ENCODE measurements around the gene TREM2.

TREM2 gene

DNA sequence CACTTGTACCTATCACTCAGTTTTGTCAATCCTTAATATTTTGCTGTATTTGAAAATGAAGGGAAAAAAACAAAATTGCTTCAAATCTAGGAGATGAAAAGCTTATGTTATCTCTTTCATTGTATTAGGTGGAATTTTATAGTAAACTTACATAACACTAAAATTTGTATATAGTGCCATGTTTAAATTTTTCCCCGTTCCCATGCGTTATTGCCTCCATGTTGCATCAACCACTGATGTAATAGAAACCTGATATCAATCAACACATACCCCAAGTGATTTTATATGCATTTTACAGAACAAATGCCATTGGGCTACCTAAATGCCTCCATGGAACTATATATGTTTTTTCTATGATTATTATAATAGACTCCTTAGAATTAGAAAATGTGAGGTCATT, 14.8 kb upstream of the TREM2 start:
- TF ChIP-seq ZC3H10 (CRISPR knock-in tag; IDR thresholded peaks at IDR 0.05) (no peak), ZNF8 (CRISPR knock-in tag; IDR thresholded peaks at IDR 0.05) (no peak), ISL1 (CRISPR knock-in tag; IDR thresholded peaks at IDR 0.05) (no peak), BACH2 (CRISPR knock-in tag; IDR thresholded peaks at IDR 0.05; ENCODE audit: borderline replicate concordance) (no peak), ESRRG (CRISPR knock-in tag; IDR thresholded peaks at IDR 0.05) (no peak), ZNF70 (CRISPR knock-in tag; IDR thresholded peaks at IDR 0.05) (no peak), ARNTL (CRISPR knock-in tag; IDR thresholded peaks at IDR 0.05; ENCODE audit: borderline replicate concordance, low read depth) (no peak), ZNF565 (CRISPR knock-in tag; conservative IDR thresholded peaks at IDR 0.05; ENCODE audit: low read depth) (no peak), SNAI2 (CRISPR knock-in tag; IDR thresholded peaks at IDR 0.05) (no peak), TOX (CRISPR knock-in tag; IDR thresholded peaks at IDR 0.05; ENCODE audit: borderline replicate concordance) (no peak)
- TF ChIP-seq, protein P1, sequence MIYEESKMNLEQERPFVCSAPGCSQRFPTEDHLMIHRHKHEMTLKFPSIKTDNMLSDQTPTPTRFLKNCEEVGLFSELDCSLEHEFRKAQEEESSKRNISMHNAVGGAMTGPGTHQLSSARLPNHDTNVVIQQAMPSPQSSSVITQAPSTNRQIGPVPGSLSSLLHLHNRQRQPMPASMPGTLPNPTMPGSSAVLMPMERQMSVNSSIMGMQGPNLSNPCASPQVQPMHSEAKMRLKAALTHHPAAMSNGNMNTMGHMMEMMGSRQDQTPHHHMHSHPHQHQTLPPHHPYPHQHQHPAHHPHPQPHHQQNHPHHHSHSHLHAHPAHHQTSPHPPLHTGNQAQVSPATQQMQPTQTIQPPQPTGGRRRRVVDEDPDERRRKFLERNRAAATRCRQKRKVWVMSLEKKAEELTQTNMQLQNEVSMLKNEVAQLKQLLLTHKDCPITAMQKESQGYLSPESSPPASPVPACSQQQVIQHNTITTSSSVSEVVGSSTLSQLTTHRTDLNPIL (CRISPR knock-in tag; IDR thresholded peaks at IDR 0.05; ENCODE audit: low read depth): no peak
- TF ChIP-seq, protein P2, sequence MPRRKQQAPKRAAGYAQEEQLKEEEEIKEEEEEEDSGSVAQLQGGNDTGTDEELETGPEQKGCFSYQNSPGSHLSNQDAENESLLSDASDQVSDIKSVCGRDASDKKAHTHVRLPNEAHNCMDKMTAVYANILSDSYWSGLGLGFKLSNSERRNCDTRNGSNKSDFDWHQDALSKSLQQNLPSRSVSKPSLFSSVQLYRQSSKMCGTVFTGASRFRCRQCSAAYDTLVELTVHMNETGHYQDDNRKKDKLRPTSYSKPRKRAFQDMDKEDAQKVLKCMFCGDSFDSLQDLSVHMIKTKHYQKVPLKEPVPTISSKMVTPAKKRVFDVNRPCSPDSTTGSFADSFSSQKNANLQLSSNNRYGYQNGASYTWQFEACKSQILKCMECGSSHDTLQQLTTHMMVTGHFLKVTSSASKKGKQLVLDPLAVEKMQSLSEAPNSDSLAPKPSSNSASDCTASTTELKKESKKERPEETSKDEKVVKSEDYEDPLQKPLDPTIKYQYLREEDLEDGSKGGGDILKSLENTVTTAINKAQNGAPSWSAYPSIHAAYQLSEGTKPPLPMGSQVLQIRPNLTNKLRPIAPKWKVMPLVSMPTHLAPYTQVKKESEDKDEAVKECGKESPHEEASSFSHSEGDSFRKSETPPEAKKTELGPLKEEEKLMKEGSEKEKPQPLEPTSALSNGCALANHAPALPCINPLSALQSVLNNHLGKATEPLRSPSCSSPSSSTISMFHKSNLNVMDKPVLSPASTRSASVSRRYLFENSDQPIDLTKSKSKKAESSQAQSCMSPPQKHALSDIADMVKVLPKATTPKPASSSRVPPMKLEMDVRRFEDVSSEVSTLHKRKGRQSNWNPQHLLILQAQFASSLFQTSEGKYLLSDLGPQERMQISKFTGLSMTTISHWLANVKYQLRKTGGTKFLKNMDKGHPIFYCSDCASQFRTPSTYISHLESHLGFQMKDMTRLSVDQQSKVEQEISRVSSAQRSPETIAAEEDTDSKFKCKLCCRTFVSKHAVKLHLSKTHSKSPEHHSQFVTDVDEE (CRISPR knock-in tag; IDR thresholded peaks at IDR 0.05): no peak
- ATAC-seq: no peak

DNA sequence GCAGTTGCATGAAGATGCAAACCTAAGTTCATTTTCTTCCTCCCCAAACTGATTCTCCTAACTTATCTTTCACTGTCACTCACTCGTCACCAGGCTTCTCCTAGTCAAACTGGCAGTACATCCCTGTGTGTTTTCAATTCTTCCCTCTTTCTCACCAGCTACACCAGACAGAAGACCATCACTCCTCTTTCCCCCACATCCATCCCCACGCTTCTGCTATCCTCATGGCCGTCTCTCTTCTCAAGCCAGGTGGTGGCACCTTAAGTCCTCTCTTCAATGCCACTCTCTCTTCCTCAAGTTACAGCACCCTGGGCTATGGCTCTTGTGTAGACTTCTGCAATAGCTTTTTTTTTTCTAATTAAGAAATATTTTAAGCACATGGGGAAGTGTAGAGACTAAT, 14.4 kb upstream of the TREM2 start:
- ATAC-seq: no peak
- TF ChIP-seq ESRRG (CRISPR knock-in tag; IDR thresholded peaks at IDR 0.05) (no peak), ZNF70 (CRISPR knock-in tag; IDR thresholded peaks at IDR 0.05) (no peak), ZFP30 (CRISPR knock-in tag; IDR thresholded peaks at IDR 0.05) (no peak), ZNF8 (CRISPR knock-in tag; IDR thresholded peaks at IDR 0.05) (no peak), BACH2 (CRISPR knock-in tag; IDR thresholded peaks at IDR 0.05; ENCODE audit: borderline replicate concordance) (no peak), ZFP3 (CRISPR knock-in tag; IDR thresholded peaks at IDR 0.05) (no peak)

DNA sequence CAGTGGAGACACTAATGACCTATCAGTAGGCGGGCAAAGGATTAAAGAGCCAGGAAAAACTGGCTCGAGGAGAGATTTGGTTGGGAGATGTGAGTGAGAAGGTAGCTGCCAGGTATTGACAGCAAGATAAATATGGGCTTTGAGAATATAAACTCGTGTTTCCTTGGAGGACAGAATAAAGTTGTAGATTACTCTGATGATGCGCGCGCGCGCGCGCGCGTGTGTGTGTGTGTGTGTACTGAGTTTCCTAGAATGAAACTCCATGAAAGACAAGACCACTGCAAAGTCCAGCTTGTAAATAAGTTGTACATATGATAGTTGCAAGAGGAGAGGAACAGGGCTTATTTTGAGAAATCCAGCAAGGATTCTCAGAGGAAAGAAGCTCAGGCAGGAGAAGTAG, 13.3 kb upstream of the TREM2 start:
- ATAC-seq: no peak
- TF ChIP-seq SNAI2 (CRISPR knock-in tag; IDR thresholded peaks at IDR 0.05): no peak
- TF ChIP-seq, protein P2 (CRISPR knock-in tag; IDR thresholded peaks at IDR 0.05): no peak

DNA sequence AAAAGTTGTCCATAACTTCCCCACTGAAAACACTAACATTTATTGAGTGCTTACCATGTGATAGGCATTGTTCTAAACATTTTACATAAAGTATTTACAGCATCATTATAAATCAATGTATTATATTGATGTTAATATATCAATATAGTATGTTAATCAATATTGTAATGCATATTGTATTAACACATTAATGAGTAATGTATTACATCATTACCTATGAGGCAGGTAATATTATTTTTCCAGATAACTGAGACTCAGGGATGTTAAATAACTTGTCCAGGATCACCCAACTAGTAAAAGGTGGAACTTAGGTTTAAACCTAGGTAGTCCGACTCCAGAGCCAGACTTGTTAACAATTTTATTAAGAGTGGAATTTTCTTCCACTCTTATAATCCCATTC, 12.2 kb upstream of the TREM2 start:
- no peak for ATAC-seq
- TF ChIP-seq, protein P3, sequence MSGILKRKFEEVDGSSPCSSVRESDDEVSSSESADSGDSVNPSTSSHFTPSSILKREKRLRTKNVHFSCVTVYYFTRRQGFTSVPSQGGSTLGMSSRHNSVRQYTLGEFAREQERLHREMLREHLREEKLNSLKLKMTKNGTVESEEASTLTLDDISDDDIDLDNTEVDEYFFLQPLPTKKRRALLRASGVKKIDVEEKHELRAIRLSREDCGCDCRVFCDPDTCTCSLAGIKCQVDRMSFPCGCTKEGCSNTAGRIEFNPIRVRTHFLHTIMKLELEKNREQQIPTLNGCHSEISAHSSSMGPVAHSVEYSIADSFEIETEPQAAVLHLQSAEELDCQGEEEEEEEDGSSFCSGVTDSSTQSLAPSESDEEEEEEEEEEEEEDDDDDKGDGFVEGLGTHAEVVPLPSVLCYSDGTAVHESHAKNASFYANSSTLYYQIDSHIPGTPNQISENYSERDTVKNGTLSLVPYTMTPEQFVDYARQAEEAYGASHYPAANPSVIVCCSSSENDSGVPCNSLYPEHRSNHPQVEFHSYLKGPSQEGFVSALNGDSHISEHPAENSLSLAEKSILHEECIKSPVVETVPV (CRISPR knock-in tag; IDR thresholded peaks at IDR 0.05): no peak
- TF ChIP-seq, protein P2 (CRISPR knock-in tag; IDR thresholded peaks at IDR 0.05): no peak
- no peak for TF ChIP-seq GLIS3 (CRISPR knock-in tag; IDR thresholded peaks at IDR 0.05)
- TF ChIP-seq ESRRG (CRISPR knock-in tag; IDR thresholded peaks at IDR 0.05): no peak
- no peak for TF ChIP-seq ZNF565 (CRISPR knock-in tag; conservative IDR thresholded peaks at IDR 0.05; ENCODE audit: low read depth)
- no peak for TF ChIP-seq OSR1 (CRISPR knock-in tag; IDR thresholded peaks at IDR 0.05)
- TF ChIP-seq TCF4 (CRISPR knock-in tag; IDR thresholded peaks at IDR 0.05; ENCODE audit: borderline replicate concordance): no peak
- no peak for TF ChIP-seq ZFP30 (CRISPR knock-in tag; IDR thresholded peaks at IDR 0.05)
- TF ChIP-seq BACH2 (CRISPR knock-in tag; IDR thresholded peaks at IDR 0.05; ENCODE audit: borderline replicate concordance): no peak
- TF ChIP-seq, protein P1 (CRISPR knock-in tag; IDR thresholded peaks at IDR 0.05; ENCODE audit: low read depth): no peak
- TF ChIP-seq, protein P4, sequence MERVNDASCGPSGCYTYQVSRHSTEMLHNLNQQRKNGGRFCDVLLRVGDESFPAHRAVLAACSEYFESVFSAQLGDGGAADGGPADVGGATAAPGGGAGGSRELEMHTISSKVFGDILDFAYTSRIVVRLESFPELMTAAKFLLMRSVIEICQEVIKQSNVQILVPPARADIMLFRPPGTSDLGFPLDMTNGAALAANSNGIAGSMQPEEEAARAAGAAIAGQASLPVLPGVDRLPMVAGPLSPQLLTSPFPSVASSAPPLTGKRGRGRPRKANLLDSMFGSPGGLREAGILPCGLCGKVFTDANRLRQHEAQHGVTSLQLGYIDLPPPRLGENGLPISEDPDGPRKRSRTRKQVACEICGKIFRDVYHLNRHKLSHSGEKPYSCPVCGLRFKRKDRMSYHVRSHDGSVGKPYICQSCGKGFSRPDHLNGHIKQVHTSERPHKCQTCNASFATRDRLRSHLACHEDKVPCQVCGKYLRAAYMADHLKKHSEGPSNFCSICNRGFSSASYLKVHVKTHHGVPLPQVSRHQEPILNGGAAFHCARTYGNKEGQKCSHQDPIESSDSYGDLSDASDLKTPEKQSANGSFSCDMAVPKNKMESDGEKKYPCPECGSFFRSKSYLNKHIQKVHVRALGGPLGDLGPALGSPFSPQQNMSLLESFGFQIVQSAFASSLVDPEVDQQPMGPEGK (CRISPR knock-in tag; IDR thresholded peaks at IDR 0.05; ENCODE audit: borderline replicate concordance): no peak
- no peak for TF ChIP-seq TOX (CRISPR knock-in tag; IDR thresholded peaks at IDR 0.05; ENCODE audit: borderline replicate concordance)
- no peak for TF ChIP-seq PPARA (CRISPR knock-in tag; IDR thresholded peaks at IDR 0.05; ENCODE audit: borderline replicate concordance)
- TF ChIP-seq ISL1 (CRISPR knock-in tag; IDR thresholded peaks at IDR 0.05): no peak
- TF ChIP-seq ZFP3 (CRISPR knock-in tag; IDR thresholded peaks at IDR 0.05): no peak
- TF ChIP-seq ZNF8 (CRISPR knock-in tag; IDR thresholded peaks at IDR 0.05): no peak
- TF ChIP-seq ARNTL (CRISPR knock-in tag; IDR thresholded peaks at IDR 0.05; ENCODE audit: borderline replicate concordance, low read depth): no peak

All from SK-N-SH treated with all-trans-retinoic acid at 6 μM for 48 hours (cell line).